Endothelial cell of umbilical vein (primary cell): Measurements from ENCODE around the gene TRMT10B. TPM values are rescaled to one million over a fixed set of nuclear protein-coding genes. Genes with fewer than 3 reads are reported as not detected.

ENCODE experiments used
- BruUV-seq: library from RNA; stranded (reverse); fragments of 400-500 nt; replicated peaks from 2 replicates; lab custom pipeline; 2021; lab: Mats Ljungman, UMichigan
- CTCF ChIA-PET: fragments of 300-600, 350-600 bp; sonication (Branson Sonifier 250); formaldehyde crosslinking; loops from one replicate; lab custom pipeline; 2021; ENCODE audit warnings: antibody characterized with exemption, inconsistent platforms; lab: Charles Lee
- POLR2A ChIA-PET: fragments of 300-600, 350-600 bp; sonication (Branson Sonifier 250); formaldehyde crosslinking; loops from one replicate; lab custom pipeline; 2021; ENCODE audit warnings: antibody characterized with exemption, inconsistent platforms; lab: Charles Lee
- DNase-seq: peaks from one replicate; pipeline ENCODE4 v3.0.0-alpha.2; 2011; ENCODE audit warnings: low read depth, low spot score
- FAIRE-seq: peaks from 2 replicates; lab custom pipeline; 2011; peaks lifted over from hg19 to GRCh38; lab: Jason Lieb, UNC
- H2AFZ ChIP-seq: 2 replicates; pipeline ENCODE4 v1.6.0; 2012; ENCODE audit warnings: low read depth, low read length, control low read depth, inconsistent platforms
- H3K27ac ChIP-seq: 2 replicates; pipeline ENCODE4 v1.5.1; 2011; ENCODE audit warnings: low read depth, mild to moderate bottlenecking, control low read depth, low read length, moderate library complexity; ENCODE audit not compliant: insufficient read depth
- H3K27me3 ChIP-seq, 2 experiments: 2 replicates each; pipeline versions ENCODE4 v1.6.0 to v1.6.1; 2011; ENCODE audit warnings: low read length in 2 of 2, mixed read lengths in 1 of 2; ENCODE audit not compliant: control insufficient read depth in 2 of 2, insufficient read depth in 2 of 2
- H3K36me3 ChIP-seq, 2 experiments: 2 replicates in 1 of 2; 3 replicates in 1 of 2; pipeline ENCODE4 v1.5.1; 2011; ENCODE audit warnings: low read length in 2 of 2, mild to moderate bottlenecking in 1 of 2, moderate library complexity in 1 of 2; ENCODE audit not compliant: control insufficient read depth in 2 of 2, insufficient read depth in 2 of 2; ENCODE audit errors: extremely low read depth in 1 of 2
- H3K4me1 ChIP-seq: 3 replicates; pipeline ENCODE4 v1.5.1; 2011; ENCODE audit warnings: mild to moderate bottlenecking, low read length; ENCODE audit not compliant: control insufficient read depth, insufficient read depth; ENCODE audit errors: extremely low read depth
- H3K4me2 ChIP-seq: 2 replicates; pipeline ENCODE4 v1.6.1; 2011; ENCODE audit warnings: low read length, control low read depth, mixed read lengths; ENCODE audit not compliant: insufficient read depth
- H3K4me3 ChIP-seq, 3 experiments: fragments of 200-600 bp in 1 of 3; sonication (generic), shearing (Covaris generic) in 1 of 3; replicated peaks in 1 of 3; 2 replicates each; pipeline ENCODE4 v1.5.1; 2011 to 2016; ENCODE audit warnings: control low read depth in 3 of 3, low read length in 3 of 3, mild to moderate bottlenecking in 2 of 3, inconsistent platforms in 1 of 3, low read depth in 1 of 3, moderate library complexity in 1 of 3; ENCODE audit not compliant: insufficient read depth in 1 of 3
- H3K79me2 ChIP-seq: 2 replicates; pipeline ENCODE4 v1.6.0; 2012; ENCODE audit warnings: low read length, inconsistent platforms; ENCODE audit not compliant: control insufficient read depth, insufficient read depth
- H3K9ac ChIP-seq: replicated peaks from 2 replicates; pipeline ENCODE3; 2011; ENCODE audit warnings: low read length, control low read depth; ENCODE audit not compliant: insufficient read depth; ENCODE audit errors: extremely low read depth
- H3K9me1 ChIP-seq: replicated peaks from 3 replicates; pipeline ENCODE4 v1.6.0; 2011; ENCODE audit warnings: mild to moderate bottlenecking, low read length; ENCODE audit not compliant: control insufficient read depth, insufficient read depth; ENCODE audit errors: extremely low read depth
- H3K9me3 ChIP-seq: replicated peaks from 2 replicates; pipeline ENCODE4 v1.5.1; 2012; ENCODE audit warnings: low read length, inconsistent platforms; ENCODE audit not compliant: control insufficient read depth, insufficient read depth
- H4K20me1 ChIP-seq: replicated peaks from 2 replicates; pipeline ENCODE3; 2011; ENCODE audit warnings: mild to moderate bottlenecking, low read length; ENCODE audit not compliant: control insufficient read depth, insufficient read depth; ENCODE audit errors: extremely low read depth
- CTCF ChIP-seq, 2 donors: IDR thresholded peaks; 1 replicate in 1 of 2; 2 replicates in 1 of 2; pipeline ENCODE4 v1.5.1; 2011; ENCODE audit warnings: low read length in 2 of 2, mild to moderate bottlenecking in 2 of 2, moderate library complexity in 2 of 2, control low read depth in 1 of 2, inconsistent platforms in 1 of 2, low read depth in 1 of 2; ENCODE audit not compliant: insufficient read depth in 1 of 2; ENCODE audit errors: extremely low read depth in 1 of 2
- EZH2 ChIP-seq: IDR thresholded peaks from 2 replicates; pipeline ENCODE4 v1.6.1; 2012; ENCODE audit warnings: borderline replicate concordance, low read depth, mild to moderate bottlenecking, moderate library complexity, low read length, inconsistent platforms; ENCODE audit not compliant: severe bottlenecking
- FOS ChIP-seq: IDR thresholded peaks from 2 replicates; pipeline ENCODE4 v1.6.1; 2011; ENCODE audit warnings: mild to moderate bottlenecking, low read length, moderate library complexity, borderline replicate concordance; ENCODE audit not compliant: insufficient read depth
- GATA2 ChIP-seq: IDR thresholded peaks from 2 replicates; pipeline ENCODE4 v1.7.0; 2011; ENCODE audit warnings: low read depth, mild to moderate bottlenecking, moderate library complexity, mixed read lengths, low read length; ENCODE audit not compliant: insufficient read length, insufficient read depth
- JUN ChIP-seq: IDR thresholded peaks from 2 replicates; pipeline ENCODE4 v1.6.1; 2011; ENCODE audit warnings: borderline replicate concordance, low read depth; ENCODE audit not compliant: insufficient read length, insufficient read depth
- MYC ChIP-seq: IDR thresholded peaks from one replicate; pipeline ENCODE4 v1.6.1; 2011; ENCODE audit warnings: mild to moderate bottlenecking, low read depth, low read length
- POLR2A ChIP-seq: IDR thresholded peaks from 2 replicates; pipeline ENCODE4 v1.6.1; 2012; ENCODE audit warnings: low read depth, mild to moderate bottlenecking, control low read depth, low read length
- POLR2AphosphoS5 ChIP-seq: IDR thresholded peaks from 2 replicates; pipeline ENCODE4 v1.6.1; 2012; ENCODE audit warnings: low read depth, mild to moderate bottlenecking, control low read depth, low read length, moderate library complexity; ENCODE audit not compliant: insufficient read depth
- dilution Hi-C: fragments of 300-500 bp; cut with MboI; formaldehyde crosslinking; loops from one replicate; pipeline ENCODE4 v1.15.0; 2019; ENCODE audit warnings: low sequenced_read_pairs; ENCODE audit not compliant: extremely low pct_ligation_motif_present
- intact Hi-C: fragments of 100-400 bp; cut with micrococcal nuclease; formaldehyde crosslinking; loops from one replicate; pipeline ENCODE4 v1.10.0; 2022
- polyA plus RNA-seq, 4 experiments: library from polyadenylated mRNA; depleted of rRNA in 3 of 4; stranded (reverse) in 3 of 4; unstranded in 1 of 4; fragments of >200 nt; gene quantifications; 2 replicates each; pipeline versions ENCODE4 v1.2.1 to v1.2.3, GENCODE V29; 2011 to 2012; ENCODE audit warnings: missing spikeins in 1 of 4
- total RNA-seq: library from RNA; stranded (reverse); gene quantifications from 2 replicates; pipeline ENCODE4 v1.2.3, GENCODE V29; 2021
- TF ChIP-seq, protein P1 (sequence below): IDR thresholded peaks from 2 replicates; pipeline ENCODE4 v1.6.1; 2011; ENCODE audit not compliant: insufficient read depth, insufficient read length

TRMT10B gene
- total and polyA plus RNA-seq, 2 donors (not counting 3 experiments of a cell fraction or from before 2014, with no cell fraction given): 3.0 to 7.0 TPM

- no peak overlapping the region for H3K4me3 ChIP-seq
- no peaks in the 10 kb centered on the region for H3K9me3 ChIP-seq
- no peak for FAIRE-seq
- H3K9ac ChIP-seq: no peak overlapping the region
- H3K27me3 ChIP-seq: no peaks in the 10 kb centered on the region
- peaks cover 0 to 3% of the 10 kb centered on the region in 2 experiments for H3K36me3 ChIP-seq
- no peak overlapping the region for H3K4me2 ChIP-seq
- TF ChIP-seq EZH2 (no peak), JUN (no peak), MYC (no peak), POLR2A (no peak), CTCF (IDR thresholded peaks at IDR 0.05; ENCODE audit: extremely low read depth in 1 of 2, insufficient read depth in 1 of 2, low read depth in 1 of 2, low read length in 2 of 2) (no peak), POLR2AphosphoS5 (no peak), FOS (no peak), GATA2 (no peak)
- TF ChIP-seq, protein P1, sequence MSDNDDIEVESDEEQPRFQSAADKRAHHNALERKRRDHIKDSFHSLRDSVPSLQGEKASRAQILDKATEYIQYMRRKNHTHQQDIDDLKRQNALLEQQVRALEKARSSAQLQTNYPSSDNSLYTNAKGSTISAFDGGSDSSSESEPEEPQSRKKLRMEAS: no peak
- no TSS peak for BruUV-seq
- DNase-seq: no peak
- H2AFZ ChIP-seq: no peak overlapping the region
- no peaks in the 10 kb centered on the region for H3K79me2 ChIP-seq
- H3K27ac ChIP-seq: no peak overlapping the region
- no peaks in the 10 kb centered on the region for H3K4me1 ChIP-seq
- ChIA-PET CTCF (no interaction called here), POLR2A (no interaction called here)
- dilution Hi-C loops (no loop called here), intact Hi-C loops (no loop called here)
- H3K9me1 ChIP-seq: no peaks in the 10 kb centered on the region
- no peaks in the 10 kb centered on the region for H4K20me1 ChIP-seq
Measured at GRCh38 chr9:37769306-37769705, 15.7 kb downstream of the TRMT10B start.
